GM18951 (cell line): Measurements from ENCODE around the gene DCLK1.

Experiments
- POLR2A ChIP-seq: IDR thresholded peaks from 4 replicates; pipeline ENCODE4 v1.6.1; 2011; ENCODE audit warnings: mild to moderate bottlenecking; ENCODE audit not compliant: insufficient read length, insufficient read depth; ENCODE audit errors: extremely low read depth
- in situ Hi-C: fragments of 300-500 bp; cut with MboI; formaldehyde crosslinking; loops from one replicate; pipeline ENCODE4 v1.12.0; 2022; ENCODE audit warnings: low sequenced_read_pairs, mixed read lengths, inconsistent platforms; ENCODE audit not compliant: unreplicated experiment

Gene DCLK1

GRCh38 chr13:35720290-35720689 lies 410.9 kb downstream of the DCLK1 start:
- in situ Hi-C loops = no loop called here
- TF ChIP-seq POLR2A = no peak
